GM20000 (cell line): Measurements from ENCODE around the gene LHFPL6.

Experiments used
- DNase-seq: peaks from one replicate; pipeline ENCODE4 v3.0.0; 2012; ENCODE audit warnings: low spot score
- TF ChIP-seq, protein P1 (sequence below): IDR thresholded peaks from 2 replicates; pipeline ENCODE4 v1.5.1; 2012; ENCODE audit warnings: mild to moderate bottlenecking, control low read depth; ENCODE audit errors: extremely low read depth, missing control alignments

Gene LHFPL6

GRCh38 chr13:39567569-39567968 lies 35.4 kb downstream of the LHFPL6 start:
- no peak for DNase-seq

GRCh38 chr13:39566216-39566869 lies 36.6 kb downstream of the LHFPL6 start:
- no peak for DNase-seq
- TF ChIP-seq, protein P1, sequence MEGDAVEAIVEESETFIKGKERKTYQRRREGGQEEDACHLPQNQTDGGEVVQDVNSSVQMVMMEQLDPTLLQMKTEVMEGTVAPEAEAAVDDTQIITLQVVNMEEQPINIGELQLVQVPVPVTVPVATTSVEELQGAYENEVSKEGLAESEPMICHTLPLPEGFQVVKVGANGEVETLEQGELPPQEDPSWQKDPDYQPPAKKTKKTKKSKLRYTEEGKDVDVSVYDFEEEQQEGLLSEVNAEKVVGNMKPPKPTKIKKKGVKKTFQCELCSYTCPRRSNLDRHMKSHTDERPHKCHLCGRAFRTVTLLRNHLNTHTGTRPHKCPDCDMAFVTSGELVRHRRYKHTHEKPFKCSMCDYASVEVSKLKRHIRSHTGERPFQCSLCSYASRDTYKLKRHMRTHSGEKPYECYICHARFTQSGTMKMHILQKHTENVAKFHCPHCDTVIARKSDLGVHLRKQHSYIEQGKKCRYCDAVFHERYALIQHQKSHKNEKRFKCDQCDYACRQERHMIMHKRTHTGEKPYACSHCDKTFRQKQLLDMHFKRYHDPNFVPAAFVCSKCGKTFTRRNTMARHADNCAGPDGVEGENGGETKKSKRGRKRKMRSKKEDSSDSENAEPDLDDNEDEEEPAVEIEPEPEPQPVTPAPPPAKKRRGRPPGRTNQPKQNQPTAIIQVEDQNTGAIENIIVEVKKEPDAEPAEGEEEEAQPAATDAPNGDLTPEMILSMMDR = no peak

More at GRCh38 chr13:39567569-39567968, 35.4 kb downstream of the LHFPL6 start:
- TF ChIP-seq, protein P1 = no peak

DNA sequence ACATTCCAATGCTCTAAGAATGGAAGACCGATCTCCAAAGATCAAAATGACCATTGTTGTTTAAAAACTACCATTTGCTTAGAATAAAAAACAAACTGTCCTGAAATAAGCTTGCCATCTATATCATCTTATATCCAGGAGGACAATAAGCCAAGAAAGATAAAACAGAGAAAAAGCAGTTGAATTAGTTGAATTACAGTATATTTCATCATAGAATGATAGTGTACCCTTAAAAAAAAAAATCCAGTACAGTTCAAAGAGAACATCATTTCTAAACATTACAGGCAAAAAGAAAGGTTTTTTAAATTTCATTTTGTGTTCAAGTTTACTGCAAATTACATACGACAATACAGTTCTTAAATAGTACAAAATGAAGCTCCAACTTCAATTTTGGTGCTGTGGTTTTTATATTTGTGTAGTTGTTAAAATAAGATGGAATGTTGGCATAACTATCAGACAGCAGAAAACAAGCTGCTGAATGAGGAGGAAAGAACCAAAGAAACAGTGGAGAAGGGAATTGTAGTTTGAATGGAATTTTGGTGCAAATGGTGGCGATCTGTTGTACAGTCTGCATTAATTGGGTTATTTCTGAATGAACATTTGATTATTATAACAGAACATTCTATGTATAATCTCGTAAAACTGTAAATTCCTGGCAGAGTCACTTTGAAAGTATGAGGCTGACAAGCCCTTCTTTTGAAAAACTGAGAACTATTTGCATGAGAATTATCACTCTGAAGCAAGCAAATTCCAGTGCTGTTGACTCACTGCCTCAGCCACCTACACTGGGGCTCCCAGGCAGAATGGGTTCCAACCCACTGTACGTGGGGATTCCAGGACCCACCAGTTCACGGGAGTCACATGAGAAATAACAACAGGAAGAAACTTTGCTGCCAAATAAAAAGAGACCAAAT lies 37.7 kb downstream of the LHFPL6 start:
- no peak for DNase-seq
- TF ChIP-seq, protein P1 = no peak

DNA sequence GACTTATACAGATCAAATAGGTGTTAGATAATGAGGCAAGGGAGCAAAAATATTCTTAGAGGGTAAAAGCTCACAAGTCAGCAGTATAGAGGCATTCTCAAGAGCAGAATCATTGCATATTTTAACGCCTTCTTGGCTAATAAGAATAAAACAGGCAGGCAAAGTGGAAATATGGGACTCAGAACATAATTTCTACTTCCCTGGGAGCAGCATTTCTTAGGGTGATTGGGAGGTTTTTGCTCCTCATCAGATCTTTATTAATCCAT lies 39.6 kb downstream of the LHFPL6 start:
- TF ChIP-seq, protein P1 = no peak
- DNase-seq = no peak

GRCh38 chr13:39561971-39562370 lies 41.0 kb downstream of the LHFPL6 start:
- no peak for DNase-seq
- TF ChIP-seq, protein P1 = no peak

- no peak for DNase-seq
- TF ChIP-seq, protein P1 = no peak
Observed at GRCh38 chr13:39559847-39560246, 43.1 kb downstream of the LHFPL6 start.

DNA sequence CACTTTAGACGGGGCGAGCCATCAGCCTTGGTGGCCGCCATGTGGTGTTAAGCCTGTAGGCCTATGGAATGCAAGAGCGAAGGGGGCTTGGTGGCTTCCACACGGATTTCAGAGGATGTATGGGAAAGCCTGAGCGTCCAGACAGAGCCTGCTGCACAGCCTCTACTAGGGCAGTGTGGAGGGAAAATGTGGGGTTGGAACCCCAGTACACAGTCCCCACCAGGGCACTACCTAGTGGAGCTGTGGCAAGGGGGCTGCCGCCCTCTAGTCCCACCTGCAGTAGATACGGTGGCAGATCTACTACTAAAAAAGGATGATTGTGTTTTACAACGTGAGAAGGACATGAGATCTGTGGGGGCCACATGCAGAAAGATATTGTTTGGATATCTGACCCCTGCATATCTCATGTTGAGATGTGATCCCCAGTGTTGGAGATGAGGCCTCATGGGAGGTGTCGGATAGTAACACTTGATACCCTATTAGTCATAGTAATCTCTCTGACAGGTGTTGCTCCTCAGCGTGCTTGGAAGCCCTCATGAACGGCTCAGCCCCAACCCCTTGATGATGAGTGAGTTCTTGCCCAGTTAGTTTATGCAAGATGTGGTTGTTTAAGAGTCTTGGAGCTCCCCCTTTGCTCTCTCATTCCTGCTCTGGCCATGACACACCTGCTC lies 45.6 kb downstream of the LHFPL6 start:
- TF ChIP-seq, protein P1 = no peak
- no peak for DNase-seq
